HS-27A (cell line): Measurements from ENCODE around the gene TMEM61.
"Not testable (repeated sequence)": the region's sequence is repeated elsewhere in the genome, so short reads cannot be mapped to it uniquely, and the experiment has no call there.

ENCODE experiments used
- DNase-seq: peaks from one replicate; pipeline ENCODE4 v3.0.0-alpha.2; 2012; ENCODE audit warnings: low read depth, missing footprints

Gene TMEM61

GRCh38 chr1:54962612-54963395, 17.6 kb upstream of the TMEM61 start:
- no peak for DNase-seq

GRCh38 chr1:54963829-54964228, 16.6 kb upstream of the TMEM61 start:
- not testable (repeated sequence) for DNase-seq

GRCh38 chr1:54965624-54966340, 14.6 kb upstream of the TMEM61 start:
- no peak for DNase-seq

GRCh38 chr1:54967372-54967771, 13.1 kb upstream of the TMEM61 start:
- DNase-seq, result no peak

- DNase-seq, result no peak
Observed at GRCh38 chr1:54968551-54968950, 11.9 kb upstream of the TMEM61 start.

GRCh38 chr1:54969879-54970278, 10.5 kb upstream of the TMEM61 start:
- DNase-seq, result no peak

- no peak for DNase-seq
Observed at GRCh38 chr1:54970901-54971300, 9.5 kb upstream of the TMEM61 start.

- no peak for DNase-seq
Observed at GRCh38 chr1:54971317-54971791, 9.1 kb upstream of the TMEM61 start.

GRCh38 chr1:54972436-54972835, 8.0 kb upstream of the TMEM61 start:
- no peak for DNase-seq

GRCh38 chr1:54973205-54973921, 7.1 kb upstream of the TMEM61 start:
- DNase-seq, result no peak

- DNase-seq, result no peak
Observed at GRCh38 chr1:54975356-54976108, 4.9 kb upstream of the TMEM61 start.

GRCh38 chr1:54976747-54977146, 3.7 kb upstream of the TMEM61 start:
- no peak for DNase-seq

GRCh38 chr1:54977533-54978297, 2.7 kb upstream of the TMEM61 start:
- DNase-seq, result no peak

- DNase-seq, result no peak
Observed at GRCh38 chr1:54978528-54979326, 1.7 kb upstream of the TMEM61 start.

- DNase-seq, result no peak
Observed at GRCh38 chr1:54979327-54979891, 1.0 kb upstream of the TMEM61 start.

- no peak for DNase-seq
Observed at GRCh38 chr1:54980046-54980527, 341 bp upstream of the TMEM61 start.

GRCh38 chr1:54981466-54981865, 1.0 kb downstream of the TMEM61 start:
- no peak for DNase-seq

GRCh38 chr1:54982739-54983138, 2.3 kb downstream of the TMEM61 start:
- no peak for DNase-seq

- no peak for DNase-seq
Observed at GRCh38 chr1:54984131-54984842, 3.9 kb downstream of the TMEM61 start.
